GM12801 (cell line): ENCODE results near the gene C1QTNF1.

Experiments
- TF ChIP-seq, protein P1 (sequence below): IDR thresholded peaks from one replicate; pipeline ENCODE4 v1.5.1; 2011; ENCODE audit warnings: control low read depth; ENCODE audit not compliant: insufficient read length; ENCODE audit errors: extremely low read depth

Gene C1QTNF1

DNA sequence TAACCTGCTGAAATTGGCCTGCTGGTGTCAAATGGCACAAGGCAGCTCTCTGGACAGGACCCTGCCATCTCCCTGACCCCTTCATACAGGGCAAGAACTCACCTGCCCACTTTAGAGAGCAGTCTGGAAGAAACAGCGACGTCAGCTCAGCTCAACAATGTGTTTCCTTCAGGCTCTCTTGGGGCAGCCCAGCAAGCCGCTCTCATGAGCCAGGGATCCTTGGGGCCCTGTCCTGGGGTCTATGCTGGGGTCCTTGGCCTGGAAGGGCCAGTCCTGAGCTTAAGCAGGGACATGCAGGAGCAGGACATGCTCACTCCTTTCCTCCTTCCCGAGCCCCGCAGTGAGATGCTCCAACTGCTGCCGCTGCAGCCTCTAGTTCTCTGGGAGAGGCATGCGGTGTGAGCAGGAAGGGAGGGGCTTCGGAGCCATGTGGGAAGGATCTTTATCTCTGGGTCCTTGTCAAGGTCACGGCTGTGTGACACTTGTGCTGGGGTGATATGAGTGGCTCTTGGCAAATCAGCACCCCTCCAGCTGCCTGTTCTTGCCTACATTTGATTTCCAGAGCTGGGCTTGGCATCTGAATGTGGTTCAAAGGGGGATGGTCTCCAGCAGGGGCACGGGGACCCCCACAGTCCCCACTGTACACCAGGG lies 3.4 kb downstream of the C1QTNF1 start:
- TF ChIP-seq, protein P1, sequence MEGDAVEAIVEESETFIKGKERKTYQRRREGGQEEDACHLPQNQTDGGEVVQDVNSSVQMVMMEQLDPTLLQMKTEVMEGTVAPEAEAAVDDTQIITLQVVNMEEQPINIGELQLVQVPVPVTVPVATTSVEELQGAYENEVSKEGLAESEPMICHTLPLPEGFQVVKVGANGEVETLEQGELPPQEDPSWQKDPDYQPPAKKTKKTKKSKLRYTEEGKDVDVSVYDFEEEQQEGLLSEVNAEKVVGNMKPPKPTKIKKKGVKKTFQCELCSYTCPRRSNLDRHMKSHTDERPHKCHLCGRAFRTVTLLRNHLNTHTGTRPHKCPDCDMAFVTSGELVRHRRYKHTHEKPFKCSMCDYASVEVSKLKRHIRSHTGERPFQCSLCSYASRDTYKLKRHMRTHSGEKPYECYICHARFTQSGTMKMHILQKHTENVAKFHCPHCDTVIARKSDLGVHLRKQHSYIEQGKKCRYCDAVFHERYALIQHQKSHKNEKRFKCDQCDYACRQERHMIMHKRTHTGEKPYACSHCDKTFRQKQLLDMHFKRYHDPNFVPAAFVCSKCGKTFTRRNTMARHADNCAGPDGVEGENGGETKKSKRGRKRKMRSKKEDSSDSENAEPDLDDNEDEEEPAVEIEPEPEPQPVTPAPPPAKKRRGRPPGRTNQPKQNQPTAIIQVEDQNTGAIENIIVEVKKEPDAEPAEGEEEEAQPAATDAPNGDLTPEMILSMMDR, result no peak

DNA sequence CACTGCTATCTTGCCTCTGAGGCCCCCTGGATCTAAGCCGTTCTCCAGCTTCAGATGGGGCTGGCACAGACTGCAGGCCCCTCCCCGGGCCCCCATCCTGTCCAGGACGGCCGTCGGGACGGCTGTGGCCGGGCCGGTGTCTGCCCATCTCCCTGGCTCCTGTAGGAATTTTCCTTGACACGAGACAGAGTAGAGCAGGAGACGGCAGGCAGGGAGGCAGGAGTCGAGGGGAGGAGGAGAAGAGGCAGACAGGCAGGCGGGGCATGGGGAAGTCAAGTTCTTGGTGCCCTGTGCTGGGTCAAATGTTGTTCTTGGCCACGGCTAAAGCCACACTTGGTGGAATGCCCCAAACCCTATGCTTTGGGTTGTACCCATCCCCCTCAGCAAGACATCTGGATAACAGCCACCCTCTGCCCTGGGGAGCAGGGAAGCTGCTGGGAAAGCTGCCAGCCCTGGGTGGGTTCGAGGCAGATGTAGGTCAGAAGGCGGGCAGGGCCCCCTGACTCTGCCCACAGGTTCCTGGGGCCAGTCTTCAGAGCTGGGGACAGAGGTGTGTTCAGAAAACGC lies 4.0 kb downstream of the C1QTNF1 start:
- TF ChIP-seq, protein P1, result no peak

DNA sequence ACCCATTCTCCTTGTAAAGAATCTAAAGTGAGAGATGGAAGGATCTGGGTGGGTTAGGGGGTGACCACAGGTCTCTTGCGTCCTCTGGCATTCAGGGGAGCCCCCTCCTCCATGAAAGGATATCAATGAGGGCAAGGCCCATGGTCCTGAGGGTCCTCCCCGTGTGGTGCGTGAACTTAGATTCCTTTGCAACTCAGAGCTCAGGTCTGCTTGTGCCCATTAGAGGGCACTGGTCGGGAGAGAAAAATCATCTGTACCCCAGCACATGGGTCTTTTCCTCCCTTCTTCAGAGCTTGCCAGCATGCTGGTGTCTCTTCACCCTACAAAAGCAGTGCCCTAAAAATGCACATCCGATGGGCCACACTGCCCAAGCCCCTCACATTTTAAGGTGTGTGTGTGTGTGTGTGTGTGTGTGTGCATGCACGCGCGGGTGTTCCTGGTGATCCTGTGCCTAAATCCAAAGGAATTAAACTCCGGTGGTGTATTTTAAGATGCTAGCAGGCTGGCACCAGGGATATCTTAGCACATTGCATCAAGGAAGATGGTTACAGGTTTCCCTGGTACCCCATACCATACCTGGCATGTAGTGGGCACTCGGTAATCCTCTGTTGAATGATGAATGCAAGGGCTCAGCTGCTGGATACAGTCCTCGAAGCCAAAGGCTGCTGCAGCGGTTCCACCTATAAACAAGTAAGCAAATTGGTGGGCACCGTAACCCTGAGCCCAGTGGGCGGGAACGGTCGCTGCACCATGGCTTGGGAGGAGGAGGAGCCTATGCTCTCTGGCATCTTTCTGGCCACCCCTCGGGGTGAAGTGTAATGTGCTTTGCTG lies 4.7 kb downstream of the C1QTNF1 start:
- TF ChIP-seq, protein P1, result no peak

DNA sequence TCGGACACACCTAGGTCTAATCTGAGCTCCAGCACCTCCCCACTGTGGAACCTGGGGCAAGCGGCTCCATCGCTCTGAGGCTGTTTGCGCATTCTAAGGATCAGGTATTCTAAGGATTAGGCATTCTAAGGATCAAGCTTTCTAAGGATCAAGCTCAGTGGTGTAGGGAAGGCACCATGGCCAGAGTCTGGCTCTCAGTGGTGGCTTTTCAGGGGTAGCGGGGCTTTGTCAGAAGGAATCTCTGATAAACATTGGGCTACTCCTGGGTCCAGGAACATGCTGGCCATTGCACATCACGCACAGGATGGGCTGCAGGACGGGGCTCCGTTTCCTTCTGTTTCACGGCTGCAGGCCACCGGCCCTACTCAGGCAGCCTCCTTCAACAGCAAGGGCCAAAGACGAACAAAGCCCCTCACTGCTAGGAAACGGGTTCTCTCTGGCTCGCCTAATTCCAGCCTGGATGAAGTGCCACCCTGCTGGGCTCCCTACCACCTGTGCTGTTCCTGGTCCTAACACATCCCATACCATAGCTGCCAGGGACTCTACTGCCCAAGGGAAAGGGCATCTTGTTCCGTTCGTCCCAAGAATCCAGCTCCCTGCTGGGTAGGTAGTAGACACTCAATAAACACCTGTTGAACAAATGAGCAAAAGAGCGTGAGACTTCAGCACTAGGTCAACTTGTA lies 5.5 kb downstream of the C1QTNF1 start:
- TF ChIP-seq, protein P1, result no peak

DNA sequence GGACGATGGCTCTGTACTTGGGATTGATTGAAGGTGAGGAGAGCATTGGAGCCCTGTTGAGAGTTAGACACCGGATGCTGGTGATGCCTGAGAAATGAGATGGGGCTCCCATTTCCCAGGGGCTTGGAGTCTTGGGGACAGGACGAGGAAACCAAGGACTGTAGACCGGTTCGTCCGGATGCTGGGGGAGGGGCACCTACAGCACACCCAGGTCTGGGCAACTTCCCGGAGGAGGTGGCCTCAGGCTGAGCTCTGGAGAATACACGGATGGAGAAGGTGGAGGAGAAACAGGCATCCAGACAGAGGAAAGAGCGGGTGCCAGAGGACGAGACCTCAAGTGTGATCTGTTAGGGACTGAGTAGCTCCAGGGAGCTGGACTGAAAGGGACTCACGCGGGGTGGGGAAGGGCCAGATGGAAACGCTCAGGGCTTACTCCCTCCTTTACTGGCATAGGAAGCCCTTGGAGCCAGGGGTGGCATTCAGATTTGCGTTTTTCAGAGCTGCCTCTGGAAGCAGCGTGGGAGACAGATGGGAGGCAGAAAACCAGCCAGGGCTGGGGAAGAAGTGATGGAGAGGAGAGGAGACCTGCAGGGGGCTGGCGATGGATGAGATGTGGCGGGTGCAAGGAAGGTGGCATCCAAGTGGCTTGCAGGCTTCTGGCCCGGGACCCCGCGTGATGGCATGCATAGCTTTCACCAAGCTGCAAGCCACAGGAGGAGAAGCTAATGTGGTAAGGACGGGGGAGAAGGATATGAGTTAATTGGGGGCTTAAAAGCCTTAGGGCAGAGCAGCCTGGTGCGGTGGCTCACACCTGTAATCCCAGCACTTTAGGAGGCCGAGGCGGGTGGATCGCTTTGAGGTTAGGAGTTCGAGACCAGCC lies 8.3 kb downstream of the C1QTNF1 start:
- TF ChIP-seq, protein P1, result no peak

DNA sequence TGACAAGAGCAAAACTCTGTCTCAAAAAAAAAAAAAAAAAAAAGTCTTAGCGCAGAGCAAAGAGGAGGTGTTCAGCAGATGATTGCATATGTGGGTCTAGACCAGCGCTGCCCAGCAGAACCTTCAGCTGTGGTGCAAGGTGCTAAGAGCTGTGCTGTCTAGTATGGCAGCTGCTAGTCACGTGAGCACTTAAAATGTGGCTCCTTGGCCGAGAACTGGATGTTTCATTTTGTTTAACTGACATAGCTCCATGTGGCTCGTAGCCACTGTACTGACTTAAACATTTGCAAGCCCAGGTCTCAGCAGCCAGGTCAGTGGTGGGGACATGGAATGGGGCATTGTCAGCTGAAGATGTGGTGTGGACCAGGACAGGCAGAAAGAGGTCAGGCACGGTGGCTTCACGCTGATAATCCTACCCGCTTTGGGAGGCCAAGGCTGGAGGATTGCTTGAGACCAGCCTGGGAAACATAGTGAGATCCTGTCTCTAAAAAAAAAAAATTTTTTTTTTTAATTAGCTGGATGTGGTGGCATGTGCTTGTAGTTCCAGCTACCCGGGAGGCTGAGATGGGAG lies 9.2 kb downstream of the C1QTNF1 start:
- TF ChIP-seq, protein P1, result no peak
